ENCODE data around the gene CBX4. TPM values are rescaled to one million over a fixed set of nuclear protein-coding genes. Genes with fewer than 3 reads are reported as not detected.

CBX4 gene
- total RNA-seq, 1 donor from 2014 or later, result 39.6 TPM

DNA sequence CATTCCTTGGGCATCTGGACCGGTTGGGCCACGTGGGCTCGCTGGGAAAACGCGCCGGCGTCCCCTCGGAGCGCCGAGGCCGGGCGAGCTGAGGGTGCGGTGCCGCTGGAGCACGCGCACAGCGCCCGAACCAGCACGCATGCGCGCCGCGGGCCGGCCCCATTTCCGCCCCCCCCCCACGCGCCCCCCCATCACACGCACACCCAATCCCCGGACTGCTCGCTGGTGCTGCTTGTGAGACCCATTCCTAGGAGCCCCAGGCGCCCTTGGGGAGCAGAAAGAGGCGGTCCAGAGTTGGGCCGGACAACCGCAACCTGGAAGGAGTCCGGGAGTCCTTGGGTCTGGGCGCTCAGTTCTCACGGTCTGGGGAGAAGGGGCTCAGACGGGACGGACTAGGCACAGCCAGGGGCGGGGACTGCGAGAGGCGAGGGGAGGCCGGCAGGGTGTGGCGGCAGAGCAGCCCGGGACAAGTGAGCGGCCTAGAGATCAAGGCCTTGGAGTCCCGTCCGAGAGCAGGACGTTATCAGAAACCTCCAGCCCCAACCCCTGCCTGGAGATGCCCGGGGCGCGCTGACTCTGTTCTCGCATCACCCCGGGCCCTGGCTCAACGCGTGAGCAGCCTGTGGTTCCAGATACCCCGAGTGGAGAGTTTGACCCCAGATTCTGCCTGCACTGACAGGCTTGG, 36.4 kb downstream of the CBX4 start:
- Mint-ChIP-seq H3K36me3 (peaks cover 8% of the 10 kb centered on the region), H3K4me1 (ENCODE audit: unreplicated experiment) (peaks cover 30% of the 10 kb centered on the region), H3K27me3 (peaks cover 90% of the 10 kb centered on the region), H3K27ac (no peak overlapping the region), H3K9me3 (no peaks in the 10 kb centered on the region), H3K4me3 (peak overlapping the region; percentile 31)
- TF ChIP-seq, protein P1, sequence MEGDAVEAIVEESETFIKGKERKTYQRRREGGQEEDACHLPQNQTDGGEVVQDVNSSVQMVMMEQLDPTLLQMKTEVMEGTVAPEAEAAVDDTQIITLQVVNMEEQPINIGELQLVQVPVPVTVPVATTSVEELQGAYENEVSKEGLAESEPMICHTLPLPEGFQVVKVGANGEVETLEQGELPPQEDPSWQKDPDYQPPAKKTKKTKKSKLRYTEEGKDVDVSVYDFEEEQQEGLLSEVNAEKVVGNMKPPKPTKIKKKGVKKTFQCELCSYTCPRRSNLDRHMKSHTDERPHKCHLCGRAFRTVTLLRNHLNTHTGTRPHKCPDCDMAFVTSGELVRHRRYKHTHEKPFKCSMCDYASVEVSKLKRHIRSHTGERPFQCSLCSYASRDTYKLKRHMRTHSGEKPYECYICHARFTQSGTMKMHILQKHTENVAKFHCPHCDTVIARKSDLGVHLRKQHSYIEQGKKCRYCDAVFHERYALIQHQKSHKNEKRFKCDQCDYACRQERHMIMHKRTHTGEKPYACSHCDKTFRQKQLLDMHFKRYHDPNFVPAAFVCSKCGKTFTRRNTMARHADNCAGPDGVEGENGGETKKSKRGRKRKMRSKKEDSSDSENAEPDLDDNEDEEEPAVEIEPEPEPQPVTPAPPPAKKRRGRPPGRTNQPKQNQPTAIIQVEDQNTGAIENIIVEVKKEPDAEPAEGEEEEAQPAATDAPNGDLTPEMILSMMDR (conservative IDR thresholded peaks at IDR 0.05), result no peak
- no peak for DNase-seq (ENCODE audit: extremely low spot score, unreplicated experiment)

DNA sequence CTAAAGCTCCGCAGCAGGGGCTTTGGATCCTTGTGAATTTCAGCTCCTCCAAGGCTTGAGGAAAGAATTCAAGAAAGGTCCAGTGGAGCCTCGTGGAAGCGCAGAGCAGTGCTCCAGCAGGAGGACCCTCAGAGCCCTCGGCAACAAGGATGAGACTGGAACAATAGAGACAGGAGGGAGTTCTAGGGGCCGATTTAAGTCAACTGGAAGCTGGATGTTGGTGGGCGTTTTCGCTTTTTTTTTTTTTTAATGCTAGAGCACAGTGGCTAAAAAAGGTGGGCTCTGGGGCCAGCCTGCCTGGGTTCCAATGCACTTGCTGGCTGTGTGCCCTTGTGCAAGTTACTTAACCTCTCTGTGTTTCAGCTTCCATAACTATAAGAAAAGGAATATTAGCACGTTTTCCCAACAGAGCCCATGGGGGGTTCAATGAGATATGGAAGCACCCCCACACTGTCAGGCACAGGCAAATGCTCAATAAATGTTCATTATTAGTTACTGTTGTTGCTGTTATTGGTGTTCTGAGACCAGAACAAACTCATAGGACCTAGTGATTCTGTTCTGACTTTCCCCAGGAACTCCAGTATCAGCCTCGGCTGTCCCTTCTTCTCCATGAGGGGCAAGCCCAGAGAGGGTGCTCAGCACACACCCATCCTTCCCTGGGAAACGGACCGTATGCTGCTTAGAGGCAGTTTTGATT, 37.1 kb downstream of the CBX4 start:
- H3K36me3 Mint-ChIP-seq, result peaks cover 8% of the 10 kb centered on the region
- no peak for DNase-seq (ENCODE audit: extremely low spot score, unreplicated experiment)
- H3K9me3 Mint-ChIP-seq, result no peaks in the 10 kb centered on the region
- peaks cover 30% of the 10 kb centered on the region for H3K4me1 Mint-ChIP-seq (ENCODE audit: unreplicated experiment)
- TF ChIP-seq, protein P1 (conservative IDR thresholded peaks at IDR 0.05), result no peak
- H3K27ac Mint-ChIP-seq, result peak overlapping the region; percentile 6
- H3K4me3 Mint-ChIP-seq, result peak overlapping the region; percentile 59
- peaks cover 83% of the 10 kb centered on the region for H3K27me3 Mint-ChIP-seq

DNA sequence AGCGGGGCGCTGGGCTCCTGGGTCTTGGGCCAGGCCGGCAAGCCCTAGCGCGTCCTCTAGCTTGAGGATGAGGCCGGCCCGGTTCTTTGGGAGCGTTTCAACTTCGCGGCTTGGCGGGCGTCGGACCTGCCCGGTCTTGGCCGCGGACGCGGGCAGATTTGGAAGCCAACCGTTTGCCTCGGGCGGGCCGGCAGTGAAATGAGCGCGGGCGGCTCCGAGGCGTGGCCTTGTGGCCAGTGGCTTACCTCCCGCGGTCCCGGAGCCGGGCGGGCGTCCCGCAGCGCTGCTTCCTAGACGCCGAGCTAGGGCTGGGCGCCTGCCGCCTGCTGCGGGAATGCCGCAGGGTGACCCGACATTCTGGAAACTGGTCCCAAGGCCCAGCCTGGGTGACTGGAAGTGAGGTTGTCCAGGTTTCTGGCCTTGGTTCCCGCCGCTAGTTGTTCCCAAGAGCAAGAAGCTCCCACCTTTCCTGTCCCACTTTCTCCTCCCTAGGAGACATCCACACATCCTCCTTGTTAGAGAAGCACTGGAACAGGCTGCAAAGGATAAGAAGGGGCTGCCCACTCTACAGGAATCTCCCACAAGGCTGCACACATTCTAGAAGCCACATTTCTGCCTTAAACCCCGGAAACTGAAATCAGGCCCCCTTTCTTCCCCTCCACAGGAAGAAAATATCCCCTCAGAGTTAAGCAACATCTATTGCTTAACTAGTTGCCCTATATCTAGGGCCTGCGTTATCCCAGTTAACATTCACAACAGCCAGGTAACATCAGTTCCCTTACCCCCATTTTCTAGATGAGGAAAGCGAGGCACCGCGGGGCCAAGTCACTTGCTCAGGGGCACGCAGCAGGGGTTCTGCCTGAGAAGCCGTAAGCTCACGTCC, 37.8 kb downstream of the CBX4 start:
- Mint-ChIP-seq H3K4me3 (peak overlapping the region; percentile 92), H3K27ac (peak overlapping the region; percentile 6), H3K4me1 (ENCODE audit: unreplicated experiment) (peaks cover 30% of the 10 kb centered on the region), H3K36me3 (peaks cover 8% of the 10 kb centered on the region), H3K27me3 (peaks cover 78% of the 10 kb centered on the region), H3K9me3 (no peaks in the 10 kb centered on the region)
- DNase-seq (ENCODE audit: extremely low spot score, unreplicated experiment), result no peak
- TF ChIP-seq, protein P1 (conservative IDR thresholded peaks at IDR 0.05), result no peak

DNA sequence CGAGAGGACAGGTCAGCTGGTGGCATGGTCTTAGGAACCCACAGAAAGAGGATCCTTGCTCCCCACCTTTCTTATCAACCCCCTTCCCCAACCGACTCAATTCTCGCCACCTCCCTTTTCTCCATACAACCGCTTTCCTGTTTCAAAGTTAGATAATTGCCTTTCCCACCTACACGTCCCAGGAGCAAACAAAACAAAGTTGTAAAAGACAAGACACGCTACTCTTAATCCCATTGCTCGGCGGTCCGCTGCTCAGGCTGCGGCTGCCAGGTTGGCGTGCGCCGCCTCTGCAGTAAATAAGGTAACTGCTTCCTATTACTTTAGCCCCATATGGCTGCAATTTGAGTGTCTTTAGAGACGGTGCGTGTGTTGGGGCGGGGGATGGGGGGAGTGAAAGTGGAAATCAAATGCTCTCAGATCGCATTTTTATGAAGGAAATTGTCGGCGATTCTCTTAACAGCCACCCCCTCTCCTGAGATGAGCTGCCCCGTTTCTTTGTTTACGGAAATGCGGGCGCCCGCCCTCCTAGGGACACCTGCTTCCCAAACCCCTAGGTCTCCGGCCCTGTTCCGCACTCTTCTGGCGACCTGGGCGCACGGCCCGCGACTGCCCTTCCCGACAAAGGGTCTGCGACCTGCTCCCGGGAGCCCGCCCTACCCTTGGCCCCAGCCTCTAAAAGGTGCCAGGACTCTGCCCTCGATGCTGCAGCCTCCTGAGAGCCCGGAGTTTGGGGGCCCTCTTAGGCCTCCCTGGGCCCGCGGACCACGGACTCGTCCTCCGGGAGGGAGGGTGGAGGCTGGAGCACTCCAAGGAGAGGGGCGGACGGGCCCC, 38.7 kb downstream of the CBX4 start:
- DNase-seq (ENCODE audit: extremely low spot score, unreplicated experiment), result no peak
- Mint-ChIP-seq H3K36me3 (peaks cover 8% of the 10 kb centered on the region), H3K27me3 (peaks cover 69% of the 10 kb centered on the region), H3K27ac (peak overlapping the region; percentile 85), H3K9me3 (no peaks in the 10 kb centered on the region), H3K4me3 (peak overlapping the region; percentile 92), H3K4me1 (ENCODE audit: unreplicated experiment) (peaks cover 33% of the 10 kb centered on the region)
- TF ChIP-seq, protein P1 (conservative IDR thresholded peaks at IDR 0.05), result no peak

All from type B pancreatic cell (in vitro differentiated cells).